GM18520 (cell line): ENCODE data around the gene HSP90AA1.
"Not testable (repeated sequence)": the region's sequence is repeated elsewhere in the genome, so short reads cannot be mapped to it uniquely, and the experiment has no call there.

ENCODE experiments used
- ATAC-seq: cut with Tn5 transposase; IDR thresholded peaks from one replicate; pipeline ENCODE4 v1.9.1; 2021; ENCODE audit not compliant: unreplicated experiment

HSP90AA1 gene

DNA sequence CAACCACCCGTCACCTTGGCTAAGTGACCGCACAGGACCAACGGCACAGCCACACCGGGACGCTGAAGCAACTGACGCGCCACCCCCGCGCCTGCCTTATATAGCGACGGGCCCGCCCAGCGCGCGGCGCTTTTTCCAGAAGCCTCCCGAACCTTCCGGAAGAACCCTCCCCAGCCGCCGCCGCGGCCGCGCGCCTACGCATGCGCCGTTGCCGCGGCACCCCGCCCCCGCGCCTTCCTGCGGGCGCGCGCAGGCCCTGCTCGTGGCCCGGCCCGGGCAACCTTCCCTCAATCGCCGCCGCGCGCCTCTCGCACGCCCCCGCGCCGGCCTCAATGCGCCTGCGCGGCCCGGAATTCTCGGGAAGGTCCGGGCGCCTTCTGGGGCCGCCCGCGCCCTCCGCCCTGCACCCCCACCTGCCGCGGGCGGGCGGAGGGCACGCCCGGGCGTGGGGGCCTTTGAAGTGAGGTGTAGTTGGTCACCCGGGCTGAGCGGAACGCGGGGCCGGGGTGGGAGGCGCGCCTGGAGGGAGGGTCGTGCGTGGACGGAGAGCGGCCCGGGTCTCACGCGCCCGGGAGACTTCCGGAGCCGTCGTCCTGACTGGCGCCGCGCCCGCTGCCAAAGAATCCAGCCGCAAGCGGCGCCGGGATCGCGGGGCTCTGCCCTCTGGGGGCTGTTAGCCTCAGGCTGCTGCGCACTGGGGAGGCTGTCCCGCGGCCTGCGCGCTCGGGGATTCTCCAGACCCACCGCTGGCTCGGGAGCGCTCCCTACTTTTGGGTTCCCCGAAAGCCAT is at the start of gene HSP90AA1:
TSS of gene HSP90AA1 (minus strand) at position 73 of the 790 bp plus-strand sequence. CDS start 666 bp downstream, outside the sequence.
- peak; percentile 69 for ATAC-seq

DNA sequence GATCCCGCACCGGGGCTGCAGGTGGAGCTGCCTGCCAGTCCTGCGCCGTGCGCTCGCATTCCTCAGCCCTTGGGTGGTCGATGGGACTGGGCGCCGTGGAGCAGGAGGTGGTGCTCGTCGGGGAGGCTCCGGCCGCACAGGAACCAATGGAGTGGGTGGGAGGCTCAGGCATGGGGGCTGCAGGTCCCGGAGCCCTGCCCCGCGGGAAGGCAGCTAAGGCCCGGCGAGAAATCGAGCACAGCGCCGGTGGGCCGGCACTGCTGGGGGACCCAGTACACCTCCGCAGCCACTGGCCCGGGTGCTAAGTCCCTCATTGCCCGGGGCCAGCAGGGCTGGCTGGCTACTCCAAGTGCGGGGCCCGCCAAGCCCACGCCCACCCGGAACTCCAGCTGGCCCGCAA is 48.6 kb upstream of the HSP90AA1 start:
- ATAC-seq = not testable (repeated sequence)

DNA sequence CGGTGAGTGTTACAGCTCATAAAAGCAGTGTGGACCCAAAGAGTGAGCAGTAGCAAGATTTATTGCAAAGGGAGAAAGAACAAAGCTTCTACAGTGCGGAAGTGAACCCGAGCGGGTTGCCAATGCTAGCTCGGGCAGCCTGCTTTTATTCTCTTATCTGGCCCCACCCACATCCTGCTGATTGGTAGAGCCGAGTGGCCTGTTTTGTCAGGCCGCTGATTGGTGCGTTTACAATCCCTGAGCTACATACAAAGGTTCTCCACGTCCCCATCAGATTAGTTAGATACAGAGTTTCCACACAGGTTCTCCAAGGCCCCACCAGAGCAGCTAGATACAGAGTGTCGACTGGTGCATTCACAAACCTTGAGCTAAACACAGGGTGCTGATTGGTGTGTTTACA is 47.9 kb upstream of the HSP90AA1 start:
- not testable (repeated sequence) for ATAC-seq

DNA sequence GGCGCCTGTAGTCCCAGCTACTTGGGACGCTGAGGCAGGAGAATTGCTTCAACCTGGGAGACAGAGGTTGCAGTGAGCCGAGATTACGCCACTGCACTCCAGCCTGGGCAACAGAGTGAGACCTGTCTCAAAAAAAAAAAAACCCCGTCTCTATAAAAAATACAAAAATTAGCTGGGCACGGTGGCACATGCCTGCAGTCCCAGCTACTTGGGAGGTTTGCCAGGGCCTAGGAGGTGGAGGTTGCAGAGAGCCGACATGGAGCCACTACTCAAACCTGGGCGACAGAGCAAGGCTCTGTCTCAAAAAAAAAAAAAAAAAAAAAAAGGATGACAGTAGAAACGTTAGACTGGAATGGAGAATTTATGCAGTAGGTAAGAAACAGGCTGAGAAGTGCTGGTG is 47.2 kb upstream of the HSP90AA1 start:
- not testable (repeated sequence) for ATAC-seq

DNA sequence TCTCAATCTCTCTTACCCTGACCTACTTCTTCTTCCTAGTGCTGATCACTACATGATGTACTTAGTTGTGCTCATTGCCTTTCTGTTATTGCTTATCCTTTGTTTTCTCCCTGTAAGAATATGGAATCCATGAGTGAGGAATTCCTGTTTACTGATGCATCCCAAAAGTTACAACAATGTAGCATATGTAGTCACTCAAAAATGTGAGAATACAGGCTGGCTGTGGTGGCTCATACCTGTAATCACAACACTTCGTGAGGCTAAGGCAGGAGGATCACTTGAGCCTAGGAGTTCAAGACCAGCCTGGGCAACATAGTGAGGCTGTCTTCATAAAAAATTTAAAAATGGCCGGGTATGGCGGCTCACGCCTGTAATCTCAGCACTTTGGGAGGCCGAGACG is 44.9 kb upstream of the HSP90AA1 start:
- no peak for ATAC-seq

DNA sequence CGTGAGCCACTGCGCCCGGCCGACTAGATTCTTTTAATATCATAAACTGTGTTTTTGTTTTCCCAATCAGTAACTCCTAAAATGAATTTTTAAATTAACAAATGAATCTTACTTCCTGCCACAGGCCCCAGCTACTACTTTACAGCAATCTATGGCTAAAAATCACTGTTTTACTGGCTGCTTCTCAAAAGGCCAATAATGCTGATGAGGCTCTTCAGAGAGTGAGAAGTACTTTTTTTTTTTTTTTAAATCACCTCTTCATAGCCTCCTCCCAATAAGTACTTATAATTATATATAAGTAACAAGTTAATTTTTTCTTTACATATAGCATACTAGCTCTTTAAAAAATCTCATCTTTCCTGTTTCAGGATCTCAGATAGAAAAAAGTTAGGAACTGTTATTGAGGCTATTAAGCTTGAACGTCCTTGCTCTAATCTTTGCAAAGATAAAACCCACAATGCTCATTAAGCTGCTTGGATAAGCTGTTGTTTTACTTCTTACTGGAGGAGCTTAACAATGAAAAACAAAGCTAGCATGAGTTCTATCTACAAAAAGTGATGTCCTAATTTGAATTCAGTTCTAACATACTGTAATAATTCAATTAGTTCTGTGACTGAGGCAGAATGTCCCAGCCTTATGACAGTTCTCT is 40.1 kb upstream of the HSP90AA1 start:
- no peak for ATAC-seq

DNA sequence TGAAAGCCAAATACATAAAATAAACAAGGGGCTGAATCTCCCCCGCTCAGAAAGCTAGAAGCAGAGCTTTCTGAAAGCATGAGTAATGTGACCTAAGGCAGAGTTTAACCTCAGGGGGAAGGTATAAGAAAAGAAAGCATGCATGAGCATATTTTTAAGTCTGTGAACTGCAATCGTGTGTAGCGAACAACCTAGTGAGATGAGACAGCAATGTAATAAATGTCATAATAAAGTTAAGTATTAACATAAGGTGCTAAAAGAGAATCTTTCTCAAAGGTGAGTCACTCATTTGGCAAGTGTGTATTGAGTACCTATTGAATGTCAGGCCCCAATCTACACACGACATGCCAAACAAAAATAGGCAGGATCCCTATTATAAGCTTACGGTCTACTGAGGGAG is 38.7 kb upstream of the HSP90AA1 start:
- ATAC-seq = no peak

DNA sequence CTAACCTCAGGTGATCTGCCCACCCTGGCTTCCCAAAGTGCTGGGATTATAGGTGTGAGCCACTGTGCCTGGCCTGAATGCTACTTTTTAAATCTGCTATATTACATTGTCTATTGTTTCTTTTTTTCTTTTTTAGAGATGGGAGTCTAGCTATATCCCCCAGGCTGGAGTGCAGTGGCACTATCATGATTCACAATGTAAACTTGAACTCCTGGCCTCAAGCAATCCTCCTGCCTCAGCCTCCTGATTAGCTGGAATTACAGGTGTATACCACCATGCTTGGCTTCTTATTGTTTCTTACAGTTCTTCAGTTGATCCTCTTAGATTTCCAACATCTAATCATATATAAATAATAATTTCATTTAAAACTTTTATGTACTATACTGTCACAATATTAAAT is 37.6 kb upstream of the HSP90AA1 start:
- ATAC-seq = no peak

DNA sequence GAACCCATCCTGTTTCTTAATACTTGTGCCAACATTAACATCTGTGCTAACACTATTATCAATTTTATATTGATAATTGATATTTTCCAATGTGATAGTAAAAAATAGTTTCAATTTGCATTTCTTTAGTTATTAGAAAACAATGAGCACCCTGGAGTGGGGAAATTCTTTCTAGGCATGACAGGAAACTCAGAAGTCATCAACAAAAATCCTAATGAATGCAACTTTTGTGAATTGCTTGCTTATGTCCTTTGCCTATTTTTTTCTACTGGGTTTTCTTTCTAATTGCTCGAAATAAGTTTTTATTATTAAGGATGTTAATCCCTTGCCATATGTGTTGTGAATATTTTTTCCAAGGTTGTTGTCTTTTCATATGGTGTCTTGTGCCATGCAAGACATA is 34.7 kb upstream of the HSP90AA1 start:
- no peak for ATAC-seq

DNA sequence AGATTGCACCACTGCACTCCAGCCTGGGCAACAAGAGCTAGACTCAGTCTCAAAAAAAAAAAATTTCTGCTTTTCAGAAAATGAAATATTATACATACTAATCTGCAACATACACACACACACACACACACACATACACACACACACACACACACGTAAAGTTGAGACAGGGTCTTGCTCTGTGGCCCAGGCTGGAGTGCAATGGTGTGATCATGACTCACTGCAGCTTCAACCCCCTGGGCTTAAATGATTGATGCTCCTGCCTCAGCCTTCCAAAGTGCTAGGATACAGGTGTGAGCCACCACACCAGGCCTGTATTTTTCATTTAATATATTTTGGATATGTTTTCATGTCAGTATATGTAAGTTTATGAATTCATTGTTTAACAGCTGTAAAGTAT is 34.0 kb upstream of the HSP90AA1 start:
- no peak for ATAC-seq

DNA sequence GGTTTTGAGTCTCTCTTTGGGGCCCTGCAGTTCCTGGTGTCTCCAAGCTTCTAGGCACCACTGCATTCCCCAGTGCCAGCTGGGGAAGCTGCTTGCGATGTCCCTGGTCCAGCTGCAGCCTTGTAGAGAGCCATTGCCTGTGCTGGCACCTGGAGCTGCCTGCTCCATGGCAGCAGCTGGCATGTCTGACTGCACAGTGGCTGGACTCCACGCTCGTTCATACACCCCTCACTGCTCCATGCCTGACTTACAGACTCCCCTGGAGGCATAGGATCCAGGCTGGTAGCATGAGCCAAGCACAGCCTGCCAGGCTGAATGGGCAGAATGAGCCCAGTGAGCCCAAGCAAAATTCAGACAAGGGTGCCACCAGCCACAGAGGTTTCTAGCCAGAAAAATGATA is 31.0 kb upstream of the HSP90AA1 start:
- no peak for ATAC-seq

DNA sequence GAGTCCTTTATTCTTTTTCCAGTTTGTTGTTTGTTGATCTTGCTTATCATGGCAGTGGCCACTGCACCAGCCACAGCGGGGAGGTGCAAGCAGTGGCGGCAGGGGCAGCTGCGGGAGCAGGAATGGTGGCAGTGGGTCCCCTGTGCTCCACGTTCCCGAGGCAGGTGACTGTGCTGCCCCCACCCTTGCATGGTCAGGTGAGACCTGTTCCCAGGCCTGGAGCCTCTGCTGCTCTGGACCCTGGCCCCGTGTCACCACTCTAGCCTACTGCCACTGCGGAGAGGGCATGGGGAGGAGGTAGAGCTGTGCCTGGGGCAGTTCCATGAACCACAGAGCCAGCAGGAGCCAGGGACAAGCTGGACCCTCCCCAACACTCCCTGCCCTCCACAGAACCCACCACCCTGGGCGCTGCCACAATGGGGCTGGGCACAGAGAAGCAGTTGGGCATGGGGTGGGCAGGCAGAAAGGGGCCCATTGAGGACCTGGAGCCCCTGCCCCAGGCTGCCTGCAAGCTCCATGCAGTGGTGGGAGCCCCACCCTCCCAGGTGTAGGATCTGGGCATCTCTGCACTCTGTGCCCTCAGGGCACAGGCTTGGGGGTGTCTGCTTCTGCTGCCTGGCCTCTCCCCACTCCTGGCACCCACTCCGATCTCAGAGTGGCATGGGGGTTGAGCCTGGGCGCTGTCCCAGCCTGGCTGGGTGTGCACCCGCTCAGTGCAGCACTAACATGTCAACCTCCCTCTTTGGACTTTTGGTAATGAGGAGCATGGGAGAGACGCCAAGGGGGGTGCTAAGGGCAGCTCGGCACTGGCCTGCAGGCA is 29.7 kb upstream of the HSP90AA1 start:
- no peak for ATAC-seq

DNA sequence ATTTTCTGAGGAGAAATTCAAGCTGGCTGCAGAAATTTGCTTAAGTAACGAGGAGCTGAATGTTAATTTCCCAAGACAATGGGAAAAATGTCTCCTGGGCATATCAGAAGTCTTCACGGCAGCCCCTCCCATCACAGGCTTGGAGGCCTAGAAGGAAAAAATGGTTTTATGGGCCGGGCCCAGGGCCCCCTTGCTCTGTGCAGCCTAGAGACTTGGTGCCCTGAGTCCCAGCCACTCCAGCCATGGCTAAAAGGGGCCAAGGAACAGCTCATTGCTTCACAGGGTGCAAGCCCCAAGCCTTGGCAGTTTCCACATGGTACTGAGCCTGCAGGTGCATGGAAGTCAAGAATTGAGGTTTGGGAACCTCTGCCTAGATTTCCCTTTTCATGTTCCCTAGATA is 24.3 kb upstream of the HSP90AA1 start:
- no peak for ATAC-seq

DNA sequence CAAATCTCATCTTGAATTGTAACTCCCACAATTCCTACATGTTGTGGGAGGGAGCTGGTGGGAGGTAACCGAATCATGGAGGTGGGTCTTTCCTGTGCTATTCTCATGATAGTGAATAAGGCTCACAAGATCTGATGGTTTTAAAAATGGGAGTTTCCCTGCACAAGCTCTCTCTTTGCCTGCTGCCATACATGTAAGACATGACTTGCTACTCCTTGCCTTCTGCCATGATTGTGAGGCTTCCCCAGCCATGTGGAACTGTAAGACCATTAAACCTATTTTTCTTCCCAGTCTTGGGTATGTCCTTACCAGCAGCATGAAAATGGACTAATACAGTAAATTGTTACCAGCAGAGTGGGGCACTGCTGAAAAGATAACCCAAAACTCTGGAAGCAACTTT is 22.5 kb upstream of the HSP90AA1 start:
- not testable (repeated sequence) for ATAC-seq

DNA sequence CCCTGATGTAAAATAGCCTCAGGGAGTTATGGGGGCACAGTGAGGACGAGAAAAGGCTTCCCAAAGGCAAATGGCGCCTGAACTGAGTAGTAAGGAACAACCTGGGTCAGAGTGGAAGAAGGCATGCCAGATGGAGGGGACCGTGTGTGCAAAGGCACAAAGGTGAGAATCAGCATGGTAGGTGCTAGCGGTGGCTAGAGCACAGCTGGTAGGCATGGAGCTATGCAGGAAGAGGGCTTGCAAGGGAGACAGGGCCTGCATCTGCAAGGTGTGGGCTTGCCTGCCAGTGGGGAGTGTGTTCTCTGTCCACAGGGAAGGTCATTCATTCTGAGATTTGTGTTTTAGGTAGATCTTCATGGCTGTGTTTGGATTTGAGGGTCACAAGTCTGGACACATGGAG is 18.5 kb upstream of the HSP90AA1 start:
- no peak for ATAC-seq

DNA sequence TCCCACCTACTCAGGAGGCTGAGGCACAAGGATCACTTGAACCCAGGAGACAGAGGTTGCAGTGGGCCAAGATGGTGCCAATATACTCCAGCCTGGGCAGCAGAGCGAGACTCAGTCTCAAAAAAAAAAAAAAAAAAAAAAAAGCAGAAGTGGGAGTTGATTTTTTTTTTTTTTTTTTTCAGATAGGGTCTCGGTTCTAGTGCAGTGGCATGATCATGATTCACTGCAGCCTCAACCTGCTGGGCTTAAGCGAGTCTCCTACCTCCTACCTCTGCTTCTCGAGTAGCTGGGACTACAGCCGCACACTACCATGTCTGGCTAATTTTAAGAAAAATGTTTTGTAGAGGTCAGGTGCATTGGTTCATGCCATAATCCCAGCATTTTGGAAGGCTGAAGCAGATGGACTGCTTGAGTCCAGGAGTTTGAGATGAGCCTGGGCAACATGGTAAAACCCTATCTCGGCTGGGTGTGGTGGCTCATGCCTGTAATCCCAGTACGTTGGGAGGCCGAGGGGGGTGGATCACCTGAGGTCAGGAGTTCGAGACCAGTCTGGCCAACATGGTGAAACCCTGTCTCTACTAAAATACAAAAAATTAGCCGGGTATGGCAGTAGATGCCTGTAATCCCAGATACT is 16.3 kb upstream of the HSP90AA1 start:
- no peak for ATAC-seq

DNA sequence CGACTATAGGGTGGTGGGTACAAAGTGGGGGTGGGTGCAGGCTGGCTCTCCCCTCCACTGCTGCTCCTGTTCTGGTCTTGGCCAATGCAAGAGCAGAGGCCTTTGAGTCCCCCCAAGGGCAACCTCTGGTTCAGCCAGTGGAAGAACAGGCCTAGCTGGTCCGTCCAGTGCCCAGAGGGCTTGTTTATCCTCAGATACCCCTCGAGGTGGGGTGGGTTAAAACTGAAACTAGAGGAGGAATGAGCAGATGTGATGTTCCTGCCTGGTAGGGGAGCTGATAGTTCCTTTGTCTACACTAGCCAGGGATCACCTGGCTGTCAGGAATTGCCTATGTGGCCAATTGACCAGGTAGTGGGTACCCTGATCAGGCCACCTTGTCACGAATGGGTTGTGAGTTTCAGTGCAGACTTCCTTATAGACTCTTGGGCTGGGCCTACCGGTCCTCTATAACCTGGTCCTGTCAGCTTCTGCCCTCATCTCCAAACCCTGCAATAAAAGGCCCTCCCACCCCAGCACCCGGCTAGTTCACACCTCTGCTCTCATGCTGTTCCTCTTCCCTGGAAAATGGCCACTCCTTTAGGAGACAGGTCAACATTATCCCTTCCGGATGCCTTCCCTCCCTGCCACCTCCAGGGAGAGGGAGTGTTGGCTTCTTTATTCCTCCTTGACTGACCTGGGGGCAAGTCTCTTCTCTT is 10.7 kb upstream of the HSP90AA1 start:
- ATAC-seq = no peak

DNA sequence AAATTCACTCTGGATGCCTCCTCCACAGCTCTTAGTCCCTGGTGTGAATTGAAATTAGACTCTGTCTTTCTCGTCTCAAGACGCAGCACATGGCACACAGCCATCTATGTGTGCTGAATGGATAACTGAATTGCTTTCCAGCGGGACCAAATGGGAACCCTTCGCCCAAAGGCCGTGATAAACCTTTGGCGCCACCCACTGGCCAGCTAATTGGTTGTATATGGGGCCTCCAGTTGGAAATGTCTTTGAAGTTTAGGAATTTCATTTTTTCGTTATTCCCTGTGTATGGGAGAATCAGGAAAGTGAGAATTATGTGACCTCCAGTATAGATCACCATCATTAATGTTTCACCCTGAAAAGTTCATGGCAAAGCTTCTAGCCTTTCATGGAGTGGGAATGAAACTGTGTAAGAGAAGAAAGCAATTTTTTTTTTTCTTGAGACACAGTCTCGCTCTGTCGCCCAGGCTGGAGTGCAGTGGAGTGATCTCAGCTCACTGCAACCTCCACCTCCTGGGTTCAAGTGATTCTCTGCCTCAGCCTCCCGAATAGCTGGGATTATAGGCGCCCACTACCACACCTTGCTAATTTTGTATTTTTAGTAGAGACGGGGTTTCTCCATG is 9.8 kb upstream of the HSP90AA1 start:
- ATAC-seq = no peak

DNA sequence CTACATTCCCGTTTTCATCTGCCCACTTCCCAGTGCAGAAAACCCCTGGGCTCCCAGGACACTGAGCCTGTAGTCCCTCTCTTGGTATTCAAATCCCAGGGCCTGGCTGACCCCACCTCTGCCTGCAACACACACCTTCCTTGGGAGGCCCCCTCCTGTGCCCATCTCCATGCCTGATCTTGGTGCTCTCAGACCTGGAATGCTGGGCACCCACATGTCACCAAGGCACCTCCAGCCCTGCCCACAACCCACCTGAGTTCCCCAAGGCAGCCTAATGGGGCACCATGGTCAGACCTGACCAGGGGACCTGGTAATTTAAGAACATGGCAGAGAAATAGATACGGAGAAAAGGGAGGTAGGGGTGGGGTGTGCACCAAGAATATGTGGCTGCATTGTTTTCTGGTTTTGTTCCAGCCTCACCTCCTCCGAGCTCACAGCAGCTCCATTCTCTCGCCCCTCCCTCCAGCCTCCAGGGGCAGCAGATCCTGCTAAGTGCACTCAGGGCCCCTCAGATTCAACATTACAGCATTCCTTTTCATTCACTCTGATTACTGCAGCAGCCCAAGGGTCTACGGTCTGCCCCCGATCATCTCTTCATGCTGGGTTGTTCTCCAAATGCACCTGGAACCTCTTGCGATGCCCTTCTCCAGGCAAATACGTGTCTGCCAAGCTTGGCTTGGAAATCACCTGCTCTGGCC is 9.2 kb upstream of the HSP90AA1 start:
- no peak for ATAC-seq
